Measurements from ENCODE around the gene LRMDA.

The LRMDA gene

GRCh38 chr10:76436981-76437380 lies 1005.6 kb downstream of the LRMDA start:
- DNase-seq: no peak

DNA sequence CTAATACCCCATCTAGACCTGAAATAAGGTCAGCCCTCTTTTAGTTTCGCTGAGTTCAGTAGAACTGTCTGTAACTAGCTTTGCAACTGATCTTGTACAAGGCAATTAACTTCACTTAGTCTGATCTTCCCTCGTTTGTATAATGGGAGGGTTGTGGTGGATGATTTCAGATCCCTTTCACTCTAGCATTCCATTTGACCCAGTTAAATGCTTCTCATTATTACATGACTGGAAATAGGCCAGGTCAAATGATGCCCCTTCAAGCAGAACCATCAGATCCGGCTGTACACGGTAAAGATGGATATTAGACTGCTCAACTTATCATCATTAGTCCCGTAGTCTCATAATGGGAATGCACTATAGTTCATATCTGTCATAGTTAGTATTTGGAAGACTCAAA lies 1009.0 kb downstream of the LRMDA start:
- DNase-seq: no peak

DNA sequence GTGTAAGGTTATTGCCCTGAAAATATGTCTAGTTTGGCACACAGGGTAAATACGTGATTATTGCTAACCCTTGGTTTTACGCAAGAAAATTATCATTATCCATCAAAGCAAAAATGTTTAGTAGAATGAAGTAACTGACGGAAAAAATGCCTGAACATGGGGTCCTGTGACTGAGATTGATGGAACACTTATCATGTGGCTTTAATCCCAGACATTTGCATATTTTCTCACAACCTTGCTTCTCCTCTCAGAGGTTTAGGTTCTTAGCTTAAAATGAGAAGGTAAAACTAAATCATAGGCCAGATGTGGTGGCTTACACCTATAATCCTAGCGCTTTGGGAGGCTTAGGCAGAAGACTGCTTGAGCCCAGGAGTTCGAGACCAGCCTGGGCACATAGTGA lies 1010.7 kb downstream of the LRMDA start:
- DNase-seq: no peak

GRCh38 chr10:76444034-76444800 lies 1012.8 kb downstream of the LRMDA start:
- no peak for DNase-seq

- no peak for DNase-seq
Measured at GRCh38 chr10:76447578-76447977, 1016.2 kb downstream of the LRMDA start.

GRCh38 chr10:76451911-76452310 lies 1020.5 kb downstream of the LRMDA start:
- no peak for DNase-seq

DNA sequence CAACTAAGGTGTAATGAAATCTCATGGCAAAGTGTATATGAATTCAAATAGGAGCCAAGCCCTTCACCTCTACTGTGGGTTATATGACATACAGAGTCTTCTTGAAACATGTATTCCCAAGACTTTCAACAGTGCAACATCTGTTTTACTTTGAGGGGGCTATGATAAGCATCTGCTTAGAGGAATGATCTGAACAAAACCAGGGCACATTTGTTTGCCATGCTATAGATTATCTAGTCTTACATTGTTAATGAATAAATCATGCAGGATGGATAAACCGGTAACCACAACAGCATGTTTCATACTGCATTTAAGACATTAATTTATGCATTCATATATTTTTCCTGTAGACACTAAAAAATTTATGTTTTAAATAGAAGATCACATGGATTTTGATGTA lies 1021.9 kb downstream of the LRMDA start:
- no peak for DNase-seq

DNA sequence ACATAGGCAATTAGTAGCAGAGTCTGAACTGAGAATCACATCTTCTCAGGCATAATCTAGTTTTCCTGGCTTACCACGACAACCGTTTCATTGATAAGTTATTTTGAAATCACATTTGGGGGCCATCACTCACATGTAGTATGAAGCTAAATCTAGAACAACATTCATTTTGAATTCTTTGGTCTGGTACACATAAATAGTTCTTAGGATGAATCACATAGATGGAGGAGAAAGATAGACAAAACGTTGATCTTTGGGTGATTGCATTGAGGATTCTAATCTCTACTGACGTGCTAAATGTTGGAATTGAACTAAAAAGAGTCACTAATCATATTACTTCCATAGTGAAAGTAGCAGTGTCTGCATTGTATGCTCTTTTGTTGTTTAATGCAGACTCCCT lies 1022.6 kb downstream of the LRMDA start:
- no peak for DNase-seq

DNA sequence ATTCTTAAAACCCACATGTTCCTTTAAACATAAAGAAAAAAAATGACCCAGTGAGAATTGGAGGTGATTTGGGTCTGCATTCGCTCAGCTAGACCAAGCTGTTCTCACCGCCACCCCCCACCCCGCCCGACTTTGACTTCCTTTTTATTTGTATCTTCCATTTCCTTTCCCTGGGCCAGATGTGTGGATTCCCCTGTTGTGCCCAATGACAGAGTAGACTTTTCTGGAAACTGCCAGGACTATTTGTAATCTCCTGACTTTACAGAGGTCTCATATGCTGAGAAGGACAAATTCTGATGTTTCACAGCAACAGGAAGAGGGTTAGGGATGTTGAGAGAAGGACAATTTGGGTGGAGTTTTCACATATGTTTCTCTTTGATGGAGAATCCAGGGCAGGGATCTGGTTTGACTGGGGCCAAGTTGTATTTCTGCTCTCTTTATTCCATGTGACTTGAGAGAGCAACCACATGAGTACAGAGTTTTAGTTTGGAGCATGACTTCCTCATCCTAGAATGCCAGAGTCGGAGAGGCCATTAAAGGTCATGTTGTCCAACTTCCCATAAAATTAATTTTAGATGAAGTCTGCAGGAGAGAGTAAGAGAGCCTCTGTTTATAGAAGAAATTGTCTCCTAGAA lies 1023.2 kb downstream of the LRMDA start:
- no peak for DNase-seq

GRCh38 chr10:76456197-76456596 lies 1024.8 kb downstream of the LRMDA start:
- DNase-seq: no peak

DNA sequence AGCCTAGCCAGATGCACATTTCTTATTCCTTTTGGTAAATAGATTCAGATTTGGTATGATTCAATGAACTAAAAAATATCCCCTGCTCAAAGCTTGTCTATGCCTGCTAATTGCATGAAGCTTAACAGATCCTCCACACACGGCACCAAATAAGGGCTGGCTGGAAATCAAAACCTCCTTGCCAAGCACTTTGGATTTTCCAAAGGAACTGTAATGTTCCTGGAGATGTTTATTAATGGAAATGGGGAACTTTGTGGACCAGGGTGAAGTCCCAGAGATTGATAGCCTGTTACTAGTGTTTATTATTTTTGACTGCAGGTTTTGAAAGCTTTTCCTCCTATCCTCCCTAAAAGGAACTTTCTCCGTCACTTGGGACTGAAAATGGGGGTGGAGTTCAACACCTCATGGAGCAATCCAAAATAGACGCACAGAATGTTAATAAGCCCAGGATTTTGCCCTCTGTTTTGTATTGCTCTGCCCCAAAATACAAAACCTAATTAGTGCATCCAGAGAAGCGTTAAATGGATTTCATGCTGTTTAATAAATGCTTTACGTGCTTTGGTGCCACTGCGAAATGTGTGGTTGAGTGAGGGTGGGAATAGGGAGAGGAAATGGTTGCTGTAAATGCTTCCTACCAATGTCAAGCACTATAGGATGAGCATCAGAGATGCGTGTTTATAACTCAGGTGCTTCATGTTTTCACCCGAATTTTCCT lies 1027.7 kb downstream of the LRMDA start:
- DNase-seq: no peak

- DNase-seq: no peak
Measured at GRCh38 chr10:76461024-76461423, 1029.6 kb downstream of the LRMDA start.

DNA sequence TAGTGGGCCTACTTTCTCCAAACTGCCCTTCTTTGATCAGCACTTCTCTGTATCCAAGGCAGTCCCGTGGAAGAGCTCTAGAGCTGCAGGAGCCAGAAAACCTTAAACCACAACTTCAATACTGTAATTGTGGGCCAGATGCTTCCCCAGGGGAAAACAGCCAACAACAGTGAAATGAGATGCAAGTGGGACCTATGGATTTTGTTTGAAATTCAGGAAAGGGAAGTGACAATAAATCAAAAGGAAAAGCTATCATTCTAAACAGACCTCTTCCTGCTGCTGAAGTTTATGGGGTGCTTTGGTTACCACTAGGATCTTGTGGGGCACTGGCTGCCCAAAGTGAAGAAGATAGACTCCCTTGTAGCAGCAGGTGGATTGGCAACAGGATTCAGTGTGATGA lies 1031.7 kb downstream of the LRMDA start:
- DNase-seq: no peak

- no peak for DNase-seq
Measured at GRCh38 chr10:76466836-76467503, 1035.5 kb downstream of the LRMDA start.

DNA sequence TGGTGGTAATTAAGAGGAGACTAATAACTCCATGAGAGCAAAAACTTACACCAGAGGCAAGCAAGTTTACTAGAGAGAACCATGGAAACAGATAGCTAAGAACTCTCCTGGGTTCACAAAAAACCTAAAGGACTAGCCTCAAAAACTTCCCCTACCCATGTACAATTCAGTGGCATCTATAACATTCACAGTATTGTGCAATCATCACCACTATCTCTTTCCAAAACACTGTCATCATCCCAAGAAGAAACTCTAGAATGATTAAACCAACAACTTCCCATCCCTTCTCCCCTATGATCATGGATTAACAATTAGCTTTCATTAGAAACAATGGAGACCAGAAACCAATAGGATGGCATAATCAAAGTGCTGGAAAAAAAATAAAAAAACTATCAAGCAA lies 1038.3 kb downstream of the LRMDA start:
- no peak for DNase-seq

DNA sequence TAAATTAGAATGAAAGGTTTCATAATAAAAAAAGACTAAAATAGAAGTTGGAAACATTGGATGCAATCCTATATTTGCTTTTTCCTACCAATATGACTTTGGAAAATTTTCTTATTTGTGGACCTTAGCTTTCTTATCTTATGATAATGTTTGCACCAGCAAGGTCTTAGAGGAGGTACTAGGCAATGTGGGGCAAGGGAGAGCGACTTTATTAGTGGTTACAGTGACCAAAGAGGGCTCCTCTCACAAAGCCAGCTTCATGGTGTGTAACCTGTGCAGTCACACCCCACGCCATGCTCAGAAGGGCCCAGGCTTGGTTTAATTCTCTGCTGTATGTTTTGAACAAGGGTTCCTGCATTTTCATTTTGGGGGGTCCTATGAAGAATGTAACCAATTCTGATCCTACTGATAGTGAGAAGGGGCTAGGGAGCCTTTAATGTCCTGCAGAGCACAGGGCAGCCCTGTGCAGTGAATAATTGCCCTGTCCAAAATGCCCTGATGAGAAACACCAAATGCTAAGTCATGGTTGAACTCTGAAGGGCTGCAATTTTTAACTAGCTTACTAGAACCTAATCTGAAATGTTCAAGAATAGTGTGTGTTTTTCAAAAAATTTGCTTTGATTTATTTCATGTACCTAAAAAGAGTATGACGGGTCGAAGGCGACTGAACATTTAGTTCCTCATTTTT lies 1047.8 kb downstream of the LRMDA start:
- no peak for DNase-seq

GRCh38 chr10:76481178-76481577 lies 1049.8 kb downstream of the LRMDA start:
- no peak for DNase-seq

GRCh38 chr10:76487582-76487981 lies 1056.2 kb downstream of the LRMDA start:
- no peak for DNase-seq

DNA sequence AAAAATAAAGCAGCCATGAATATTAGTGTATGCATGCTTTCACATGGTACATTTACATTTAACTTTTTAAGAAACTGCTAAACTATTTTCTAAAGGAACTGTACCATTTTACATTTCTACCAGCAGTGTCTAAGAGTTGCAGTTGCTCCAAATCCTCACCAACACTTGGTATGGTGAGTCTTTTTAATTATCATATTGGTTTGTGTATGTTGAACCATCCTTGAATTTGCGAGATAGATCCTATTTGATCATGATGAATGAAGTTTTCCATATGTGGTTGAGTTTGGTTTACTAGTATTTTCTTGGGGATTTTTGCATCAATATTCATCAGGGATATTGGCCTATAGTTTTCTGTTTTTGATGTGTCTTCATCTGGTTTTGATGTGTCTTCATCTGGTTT lies 1057.2 kb downstream of the LRMDA start:
- no peak for DNase-seq

- DNase-seq: no peak
Measured at GRCh38 chr10:76491216-76491615, 1059.8 kb downstream of the LRMDA start.

DNA sequence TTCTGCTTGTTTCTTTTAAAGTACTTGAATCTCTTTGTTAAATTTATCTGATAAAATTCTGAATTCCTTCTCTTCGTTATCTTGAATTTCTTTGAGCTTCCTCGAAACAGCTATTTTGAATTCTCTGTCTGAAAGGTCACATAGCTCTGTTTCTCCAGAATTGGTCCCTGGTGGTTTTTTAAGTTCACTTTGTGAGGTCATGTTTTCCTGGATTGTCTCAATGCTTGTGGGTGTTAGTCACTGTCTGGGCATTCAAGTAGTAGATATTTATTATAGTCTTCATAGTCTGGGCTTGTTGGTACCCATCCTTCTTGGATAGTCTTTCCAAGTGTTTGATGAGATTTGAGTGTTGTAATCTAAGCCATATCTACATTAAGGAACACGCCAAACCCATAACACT lies 1060.6 kb downstream of the LRMDA start:
- no peak for DNase-seq

- DNase-seq: no peak
Measured at GRCh38 chr10:76492678-76493472, 1061.5 kb downstream of the LRMDA start.

Data from NCI-H2171 (cell line).